ENCODE data around the gene ABCB7.

Gene ABCB7

GRCh38 chrX:75084757-75085156 lies 71.3 kb downstream of the ABCB7 start:
- Histone ChIP-seq H3K36me3 (ENCODE audit: insufficient read depth) (no peaks in the 10 kb centered on the region), H3K9ac (no peak overlapping the region), H3K27ac (no peak overlapping the region), H3K4me1 (ENCODE audit: low read depth, poor library complexity, severe bottlenecking) (no peaks in the 10 kb centered on the region), H3K4me2 (no peak overlapping the region), H2AFZ (ENCODE audit: low read depth) (no peak overlapping the region), H3K4me3 (IDR thresholded peaks at IDR 0.05; ENCODE audit: insufficient read depth, low read depth, low read length) (no peak overlapping the region), H3K79me2 (ENCODE audit: insufficient read depth, low read depth) (no peaks in the 10 kb centered on the region), H4K20me1 (ENCODE audit: insufficient read depth) (no peaks in the 10 kb centered on the region), H3K27me3 (ENCODE audit: insufficient read depth, low read depth) (no peaks in the 10 kb centered on the region)
- TF ChIP-seq CTCF (conservative IDR thresholded peaks at IDR 0.05; ENCODE audit: low read depth, low read length): no peak

GRCh38 chrX:75076429-75076828 lies 79.7 kb downstream of the ABCB7 start:
- Histone ChIP-seq H3K27me3 (ENCODE audit: insufficient read depth, low read depth) (no peaks in the 10 kb centered on the region), H4K20me1 (ENCODE audit: insufficient read depth) (no peaks in the 10 kb centered on the region), H3K27ac (no peak overlapping the region), H2AFZ (ENCODE audit: low read depth) (no peak overlapping the region), H3K9ac (no peak overlapping the region), H3K4me2 (no peak overlapping the region), H3K79me2 (ENCODE audit: insufficient read depth, low read depth) (no peaks in the 10 kb centered on the region), H3K4me3 (IDR thresholded peaks at IDR 0.05; ENCODE audit: insufficient read depth, low read depth, low read length) (no peak overlapping the region), H3K4me1 (ENCODE audit: low read depth, poor library complexity, severe bottlenecking) (no peaks in the 10 kb centered on the region), H3K36me3 (ENCODE audit: insufficient read depth) (no peaks in the 10 kb centered on the region)
- TF ChIP-seq CTCF (conservative IDR thresholded peaks at IDR 0.05; ENCODE audit: low read depth, low read length): no peak

- Histone ChIP-seq H3K36me3 (ENCODE audit: insufficient read depth) (no peaks in the 10 kb centered on the region), H3K4me3 (IDR thresholded peaks at IDR 0.05; ENCODE audit: insufficient read depth, low read depth, low read length) (no peak overlapping the region), H3K79me2 (ENCODE audit: insufficient read depth, low read depth) (no peaks in the 10 kb centered on the region), H4K20me1 (ENCODE audit: insufficient read depth) (no peaks in the 10 kb centered on the region), H2AFZ (ENCODE audit: low read depth) (no peak overlapping the region), H3K27ac (no peak overlapping the region), H3K9ac (no peak overlapping the region), H3K27me3 (ENCODE audit: insufficient read depth, low read depth) (no peaks in the 10 kb centered on the region), H3K4me1 (ENCODE audit: low read depth, poor library complexity, severe bottlenecking) (no peaks in the 10 kb centered on the region), H3K4me2 (no peak overlapping the region)
- no peak for TF ChIP-seq CTCF (conservative IDR thresholded peaks at IDR 0.05; ENCODE audit: low read depth, low read length)
Measured at GRCh38 chrX:75074475-75074874, 81.6 kb downstream of the ABCB7 start.

- Histone ChIP-seq H3K27ac (no peak overlapping the region), H3K4me2 (no peak overlapping the region), H3K4me3 (IDR thresholded peaks at IDR 0.05; ENCODE audit: insufficient read depth, low read depth, low read length) (no peak overlapping the region), H3K27me3 (ENCODE audit: insufficient read depth, low read depth) (no peaks in the 10 kb centered on the region), H4K20me1 (ENCODE audit: insufficient read depth) (no peaks in the 10 kb centered on the region), H3K4me1 (ENCODE audit: low read depth, poor library complexity, severe bottlenecking) (no peaks in the 10 kb centered on the region), H3K79me2 (ENCODE audit: insufficient read depth, low read depth) (no peaks in the 10 kb centered on the region), H3K9ac (no peak overlapping the region), H3K36me3 (ENCODE audit: insufficient read depth) (no peaks in the 10 kb centered on the region), H2AFZ (ENCODE audit: low read depth) (no peak overlapping the region)
- TF ChIP-seq CTCF (conservative IDR thresholded peaks at IDR 0.05; ENCODE audit: low read depth, low read length): no peak
Measured at GRCh38 chrX:75071334-75071733, 84.7 kb downstream of the ABCB7 start.

GRCh38 chrX:75067931-75068330 lies 88.2 kb downstream of the ABCB7 start:
- TF ChIP-seq CTCF (conservative IDR thresholded peaks at IDR 0.05; ENCODE audit: low read depth, low read length): no peak

More at GRCh38 chrX:75067931-75068330, 88.2 kb downstream of the ABCB7 start:
- no peaks in the 10 kb centered on the region for H3K79me2 ChIP-seq (ENCODE audit: insufficient read depth, low read depth)
- H3K9ac ChIP-seq: no peak overlapping the region
- H3K4me3 ChIP-seq (IDR thresholded peaks at IDR 0.05; ENCODE audit: insufficient read depth, low read depth, low read length): no peak overlapping the region
- H3K27me3 ChIP-seq (ENCODE audit: insufficient read depth, low read depth): no peaks in the 10 kb centered on the region
- H3K4me1 ChIP-seq (ENCODE audit: low read depth, poor library complexity, severe bottlenecking): no peaks in the 10 kb centered on the region
- H3K36me3 ChIP-seq (ENCODE audit: insufficient read depth): no peaks in the 10 kb centered on the region
- no peak overlapping the region for H2AFZ ChIP-seq (ENCODE audit: low read depth)
- no peak overlapping the region for H3K27ac ChIP-seq
- no peak overlapping the region for H3K4me2 ChIP-seq
- H4K20me1 ChIP-seq (ENCODE audit: insufficient read depth): no peaks in the 10 kb centered on the region
